GM18907 (cell line): ENCODE measurements around the gene GLIPR2.
"Not testable (repeated sequence)": the region's sequence is repeated elsewhere in the genome, so short reads cannot be mapped to it uniquely, and the experiment has no call there.

Experiments used
- ATAC-seq: cut with Tn5 transposase; IDR thresholded peaks from one replicate; pipeline ENCODE4 v1.9.1; 2021; ENCODE audit warnings: mild to moderate bottlenecking, moderate library complexity; ENCODE audit not compliant: unreplicated experiment

GLIPR2 gene

DNA sequence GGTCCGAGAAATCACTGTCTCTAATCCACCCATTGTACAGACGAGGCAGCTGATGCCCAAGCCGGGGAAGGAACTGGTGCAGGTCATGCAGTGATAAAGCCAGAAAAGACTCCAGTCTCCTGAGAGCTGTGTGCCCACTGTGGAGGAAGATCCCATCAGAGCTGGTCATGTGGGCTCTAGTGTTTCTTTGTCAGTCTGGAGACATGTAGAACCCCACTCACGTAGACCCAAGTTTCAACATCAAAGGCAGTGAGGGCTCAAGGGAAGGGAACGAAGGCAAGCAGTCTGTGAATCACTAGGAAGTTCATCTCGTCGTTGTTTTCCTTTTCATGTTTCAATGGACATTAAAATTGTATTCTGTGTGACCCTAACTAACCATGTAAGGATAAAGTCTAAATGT, 14.6 kb upstream of the GLIPR2 start:
- ATAC-seq = no peak

DNA sequence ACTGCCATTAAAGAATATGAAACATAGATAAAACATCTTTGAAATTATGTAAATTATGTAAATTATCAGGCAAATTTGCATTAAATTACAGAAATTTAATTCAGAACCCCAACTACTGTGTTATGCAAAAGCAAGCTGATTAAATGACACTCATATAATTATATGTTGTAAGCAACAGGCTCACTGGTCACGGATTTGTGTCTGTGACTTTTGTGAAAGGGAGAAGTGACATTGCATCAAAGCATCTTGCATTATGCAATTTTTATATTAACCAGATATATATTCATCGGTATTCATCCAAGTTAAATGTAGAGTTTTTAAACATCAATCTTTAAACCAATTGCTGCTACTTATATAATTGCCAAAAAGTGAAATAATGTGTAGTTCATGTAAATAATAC, 13.0 kb upstream of the GLIPR2 start:
- ATAC-seq = no peak

DNA sequence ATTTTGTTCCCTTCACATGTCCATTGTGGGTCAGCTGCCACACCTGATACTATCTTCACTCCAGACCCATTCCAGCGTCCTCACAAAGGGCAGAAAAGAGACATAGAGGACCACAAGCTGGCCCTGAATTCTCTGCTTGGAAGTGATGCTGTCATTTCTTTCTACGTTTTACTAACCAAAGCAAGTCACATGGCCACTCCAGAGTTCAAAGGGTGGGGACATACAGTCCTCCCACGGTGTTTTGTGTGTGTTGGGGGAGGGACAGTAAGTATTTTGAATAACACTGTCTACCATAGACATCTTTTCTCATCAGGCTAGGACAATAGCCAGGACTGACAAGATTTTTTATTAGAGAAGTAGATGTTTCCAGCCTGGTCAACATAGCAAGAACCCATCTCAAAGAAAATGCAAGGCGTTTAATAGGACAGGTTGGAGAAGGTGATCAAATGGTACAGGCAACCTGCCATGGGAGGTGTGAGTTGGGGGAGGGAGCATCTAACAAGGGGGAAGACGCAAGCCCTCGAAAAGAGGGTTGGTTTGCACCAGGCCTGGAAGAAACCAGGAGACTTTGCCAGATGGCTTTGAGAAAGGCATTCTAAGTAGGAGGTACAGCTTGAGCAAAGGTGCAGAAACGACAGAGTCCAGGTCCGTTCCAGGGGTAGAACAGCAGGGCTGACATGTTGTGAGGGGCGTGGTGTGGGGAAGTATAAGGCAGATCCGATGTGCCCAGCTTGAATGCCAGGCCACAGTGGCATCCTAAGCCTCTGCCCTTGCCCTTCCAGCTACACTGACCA, 11.3 kb upstream of the GLIPR2 start:
- ATAC-seq = no peak

DNA sequence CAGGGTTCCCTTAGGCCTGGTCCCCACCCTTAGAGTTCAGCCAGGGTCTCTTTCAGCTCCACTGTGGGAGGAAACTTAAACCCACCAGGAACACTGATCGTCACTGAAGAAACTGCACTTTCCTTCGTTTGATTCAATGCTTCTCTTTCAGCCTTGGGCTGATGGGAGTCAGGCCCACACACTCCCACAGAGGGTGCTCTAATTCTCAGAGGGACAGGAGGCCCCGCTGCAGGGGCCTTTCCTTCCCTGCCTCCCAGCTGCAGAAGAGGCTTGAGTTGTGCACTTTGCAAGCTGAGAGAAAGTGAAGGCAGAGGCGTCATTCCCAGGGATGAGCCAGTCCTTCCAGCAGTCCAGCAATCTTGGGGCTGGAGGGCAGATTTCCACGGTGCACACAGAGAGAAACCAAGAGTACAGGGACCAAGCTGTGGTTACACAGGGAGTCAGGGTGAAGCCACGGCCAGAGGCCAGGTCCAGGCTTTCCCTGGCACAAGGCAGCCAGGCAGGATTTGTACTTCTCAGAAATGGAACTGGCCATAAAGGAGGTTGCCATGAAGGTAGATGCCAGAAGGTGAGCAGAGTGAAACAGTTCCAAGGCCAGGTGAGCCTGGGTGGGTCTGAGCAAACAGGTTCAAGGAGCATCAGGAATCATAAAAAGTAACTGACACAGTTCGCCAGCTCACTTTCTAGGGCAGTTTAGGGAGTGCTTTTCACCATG, 10.4 kb upstream of the GLIPR2 start:
- no peak for ATAC-seq

DNA sequence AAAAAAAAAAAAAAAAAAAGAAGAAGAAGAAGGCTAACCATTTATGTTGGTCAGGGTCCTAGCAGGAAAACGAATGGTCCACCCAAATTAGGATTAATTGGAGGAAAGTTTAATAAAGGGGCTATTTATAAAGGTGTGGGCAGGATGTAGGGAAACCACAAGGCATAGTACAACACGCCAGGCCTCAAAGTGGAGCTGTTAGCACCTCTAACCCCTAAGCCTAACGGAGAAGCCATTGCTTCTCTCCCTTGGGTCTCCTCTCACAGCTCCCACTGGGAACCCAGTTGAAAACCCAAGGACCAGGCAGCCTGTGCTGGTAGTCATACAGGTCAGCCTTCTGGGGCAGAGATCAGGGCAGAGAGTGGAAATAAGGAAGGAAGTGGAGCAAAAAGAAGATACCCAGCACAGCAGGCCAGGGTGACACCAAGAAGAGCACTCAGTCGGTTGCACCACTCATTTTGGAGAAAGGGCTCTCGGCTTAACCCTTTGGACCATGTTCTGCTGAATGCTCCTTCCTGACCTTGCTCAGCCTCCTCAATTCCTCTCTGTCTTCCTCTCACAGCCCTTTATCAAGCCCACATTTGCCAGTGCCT, 8.8 kb upstream of the GLIPR2 start:
- ATAC-seq = no peak

DNA sequence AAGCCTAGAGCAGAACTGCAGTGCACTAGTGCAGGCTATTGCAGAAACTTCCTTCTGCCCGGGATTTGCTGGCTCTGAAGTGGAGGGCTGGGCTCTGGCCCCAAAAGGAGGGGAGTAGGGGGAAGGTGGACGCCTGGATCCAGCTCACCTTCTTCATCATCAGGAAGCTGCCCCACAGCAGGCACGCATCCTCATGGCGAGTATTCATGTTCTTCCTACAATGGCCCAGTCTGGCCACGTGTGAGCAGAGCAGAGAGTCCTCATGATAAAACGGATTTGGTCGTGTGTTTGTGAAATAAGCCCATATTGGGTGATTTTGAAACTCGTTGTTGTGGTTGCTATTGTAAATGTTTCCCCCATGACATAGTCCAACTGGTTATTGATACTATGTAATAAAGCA, 8.2 kb upstream of the GLIPR2 start:
- ATAC-seq = no peak

DNA sequence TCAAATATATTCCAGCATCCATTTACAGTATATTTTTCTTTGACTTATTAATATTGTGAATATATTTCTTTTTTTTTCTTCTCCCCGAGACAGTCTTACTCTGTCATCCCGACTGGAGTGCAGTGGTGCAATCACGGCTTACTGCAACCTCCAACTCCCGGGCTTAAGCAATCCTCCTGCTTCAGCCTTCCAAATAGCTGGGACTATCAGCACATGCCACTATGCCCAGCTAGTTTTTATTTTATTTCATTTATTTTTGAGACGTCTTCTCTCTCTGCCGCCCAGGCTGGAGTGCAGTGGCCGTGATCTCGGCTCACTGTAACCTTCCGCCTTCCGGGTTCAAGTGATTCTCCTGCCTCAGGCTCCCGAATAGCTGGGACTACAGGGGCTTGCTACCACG, 7.4 kb upstream of the GLIPR2 start:
- ATAC-seq = no peak

DNA sequence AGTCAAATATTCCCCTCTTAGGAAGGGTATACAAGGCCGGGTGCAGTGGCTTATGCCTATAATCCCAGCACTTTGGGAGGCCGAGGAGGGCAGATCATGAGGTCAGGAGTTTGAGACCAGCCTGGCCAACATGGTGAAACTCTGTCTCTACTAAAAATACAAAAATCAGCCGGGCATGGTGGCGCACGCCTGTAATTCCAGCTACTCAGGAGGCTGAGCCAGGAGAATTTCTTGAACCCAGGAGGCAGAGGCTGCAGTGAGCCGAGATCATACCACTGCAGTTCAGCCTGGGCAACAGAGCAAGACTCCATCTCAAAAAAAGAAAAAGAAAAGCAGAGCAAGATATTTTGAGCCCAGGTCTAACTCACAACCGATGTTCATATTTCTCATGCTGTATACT, 4.9 kb upstream of the GLIPR2 start:
- ATAC-seq = not testable (repeated sequence)

DNA sequence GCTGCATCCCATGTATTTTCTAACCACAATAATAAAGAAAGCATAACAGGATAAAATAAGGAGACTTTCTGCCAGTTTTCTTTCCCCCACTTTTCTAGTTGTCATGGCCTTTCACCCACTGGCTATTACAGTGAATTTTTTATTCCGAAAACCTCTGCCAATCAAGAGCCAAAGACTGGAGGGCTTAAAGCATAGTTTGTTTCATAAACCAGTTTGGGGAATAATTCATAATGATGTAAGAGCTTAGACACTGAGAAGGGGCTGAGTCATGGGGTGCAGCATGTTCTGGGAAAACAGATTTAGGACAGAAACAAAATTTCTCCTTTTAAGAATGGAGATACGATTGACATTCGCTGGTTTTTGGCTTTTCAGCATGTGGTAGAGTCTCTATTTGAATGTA, 4.4 kb upstream of the GLIPR2 start:
- ATAC-seq = no peak

DNA sequence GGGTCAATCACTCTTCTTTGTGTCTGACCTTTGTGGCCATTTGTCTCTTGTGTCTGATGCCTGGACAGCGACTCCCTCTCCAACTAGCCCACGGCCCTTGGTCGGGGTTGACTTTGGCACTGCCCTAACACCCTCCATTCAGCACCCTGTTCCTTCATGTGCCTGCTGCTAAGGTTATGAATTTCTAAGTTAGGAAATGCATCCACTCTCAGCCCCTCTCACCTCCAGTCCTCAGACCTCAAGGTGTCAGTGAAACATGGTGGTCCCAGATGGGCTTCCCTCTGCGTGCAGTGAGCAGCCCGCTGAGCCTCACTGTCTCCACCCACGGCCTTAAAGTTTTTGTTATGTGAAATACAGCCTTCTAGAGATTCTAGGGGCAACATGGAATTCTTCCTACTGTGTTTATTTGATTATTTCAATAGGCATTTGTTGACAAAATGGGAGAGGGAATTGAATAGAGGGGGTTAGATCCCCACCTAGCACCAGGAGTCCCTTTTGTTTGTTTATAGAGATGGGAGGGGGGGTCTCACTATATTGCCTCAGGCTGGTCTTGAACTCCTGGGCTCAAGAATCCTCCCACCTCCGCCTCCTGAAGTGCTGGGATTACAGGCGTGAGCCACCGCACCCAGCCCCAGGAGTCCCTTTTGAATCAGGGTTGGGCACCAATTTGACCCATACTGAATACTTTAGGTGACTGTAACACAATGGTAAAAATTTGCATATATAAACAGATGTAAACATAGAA, 1.6 kb upstream of the GLIPR2 start:
- ATAC-seq = no peak

DNA sequence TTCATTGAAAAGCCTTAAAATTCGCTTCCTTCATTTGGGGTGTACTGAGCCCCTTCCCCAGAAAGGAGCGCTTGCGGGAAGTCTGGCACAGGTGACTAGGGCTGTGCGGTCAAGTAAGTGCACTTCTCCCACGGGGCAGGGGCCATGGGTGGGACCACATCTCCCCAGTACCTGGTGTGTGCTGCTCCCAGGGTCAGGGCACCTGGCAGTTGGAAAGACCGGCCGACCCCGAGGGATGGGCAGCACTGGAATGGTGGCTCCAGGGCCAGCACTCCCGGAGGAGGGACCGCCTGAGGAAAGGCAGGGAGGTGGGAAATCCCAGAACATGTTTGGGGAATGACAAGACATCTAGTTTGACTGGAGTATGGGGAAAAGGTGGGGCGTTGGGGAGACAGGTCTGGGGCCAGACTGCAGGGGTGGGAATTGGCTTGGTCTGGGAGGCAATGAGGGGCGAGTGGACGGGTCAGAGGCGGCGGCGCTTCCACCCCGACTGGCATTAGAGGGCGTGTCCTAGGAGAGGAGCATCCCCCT, 727 bp upstream of the GLIPR2 start:
- ATAC-seq = no peak

DNA sequence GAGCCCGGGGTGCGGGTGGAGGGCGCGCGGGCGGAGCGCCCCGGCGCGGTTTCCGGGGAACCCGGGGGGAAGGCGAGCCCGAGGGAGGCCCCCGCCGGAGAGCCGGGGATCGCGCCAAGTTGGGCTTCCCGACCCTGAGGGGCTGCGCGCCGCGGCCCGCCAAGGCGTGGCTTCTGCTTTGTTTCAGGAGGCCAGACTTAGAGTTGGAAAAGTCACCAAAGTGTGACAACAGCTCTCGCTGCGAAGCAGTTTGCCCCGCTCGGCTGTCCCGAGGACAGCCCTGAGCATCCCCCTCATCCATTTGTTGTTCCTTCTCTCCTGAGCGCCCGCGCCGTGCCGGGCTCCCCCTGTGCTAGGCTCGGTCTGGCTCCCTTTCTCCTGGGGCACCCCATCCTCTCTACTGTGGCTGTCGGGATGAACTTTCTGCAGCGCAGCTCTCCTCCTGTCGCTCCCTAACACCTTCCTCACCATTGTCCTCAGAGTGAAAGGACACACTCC, 410 bp downstream of the GLIPR2 start:
- ATAC-seq = peak; percentile 16

DNA sequence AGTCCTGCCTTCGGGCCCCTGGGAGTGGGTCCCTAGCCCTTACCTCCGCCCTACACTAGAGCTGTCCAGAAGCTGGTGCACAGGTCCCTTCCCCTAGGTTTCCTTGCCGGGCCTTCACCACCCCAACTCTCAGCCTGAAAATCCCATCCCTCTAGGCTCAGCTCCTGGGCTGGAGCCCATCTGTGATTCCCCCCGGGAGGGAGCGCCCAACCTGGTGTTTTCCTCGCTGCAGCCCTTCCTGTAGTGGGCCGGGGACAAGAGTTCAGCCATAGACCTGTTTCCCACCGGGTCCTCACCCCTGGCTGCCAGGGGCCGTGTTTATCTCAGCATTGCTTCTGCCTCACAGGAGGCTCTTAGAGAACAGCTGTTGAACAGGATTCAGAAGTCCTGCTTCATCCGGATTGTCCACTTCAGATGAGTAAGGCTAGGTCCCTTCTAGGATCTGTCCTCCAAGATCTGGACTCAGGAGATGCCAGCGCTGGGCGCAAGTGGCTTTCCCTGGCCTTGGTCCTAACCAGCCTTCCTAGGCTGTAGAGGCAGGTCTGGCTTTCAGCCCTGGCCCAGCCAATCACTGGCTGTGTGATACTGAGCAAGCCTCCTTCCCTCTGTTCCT, 965 bp downstream of the GLIPR2 start:
- no peak for ATAC-seq

DNA sequence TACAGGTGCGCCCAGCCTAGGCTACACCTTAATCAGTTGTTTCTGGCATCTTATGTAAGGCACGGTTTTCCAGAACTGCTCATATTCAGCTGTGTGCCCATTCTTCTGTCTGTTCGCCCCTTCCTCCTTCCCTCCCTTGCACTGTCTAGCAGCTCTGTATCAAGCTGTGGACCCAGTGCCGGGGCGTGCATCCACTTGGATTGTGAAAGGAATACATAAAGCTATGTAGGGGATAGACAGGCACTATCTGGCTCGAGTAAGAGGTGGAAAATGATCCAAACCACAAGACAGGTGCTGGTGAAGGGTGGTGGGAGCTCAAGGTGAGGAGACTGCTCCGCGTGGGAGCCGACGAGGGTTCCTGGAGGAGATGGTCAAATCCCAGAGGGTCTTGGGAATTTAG, 2.0 kb downstream of the GLIPR2 start:
- ATAC-seq = no peak

DNA sequence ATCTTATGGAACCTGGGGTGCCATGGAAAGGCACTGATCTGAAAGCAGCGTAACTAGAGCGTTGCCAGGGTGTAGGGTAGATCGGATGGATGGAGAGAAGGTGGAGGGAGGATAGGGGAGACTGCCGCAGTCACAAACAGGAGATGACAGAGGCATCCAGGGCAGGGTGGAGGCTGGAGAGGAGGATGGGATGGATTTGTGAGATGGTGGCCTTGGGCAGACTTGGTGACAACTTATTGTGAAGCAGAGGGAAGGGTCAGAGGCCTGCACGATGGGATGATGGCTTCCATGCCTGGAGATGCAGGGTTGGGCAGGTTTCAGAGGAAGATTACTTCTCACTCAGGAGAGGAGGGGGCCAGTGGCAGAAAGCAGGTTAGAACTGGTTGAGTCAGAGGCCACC, 2.4 kb downstream of the GLIPR2 start:
- ATAC-seq = no peak

DNA sequence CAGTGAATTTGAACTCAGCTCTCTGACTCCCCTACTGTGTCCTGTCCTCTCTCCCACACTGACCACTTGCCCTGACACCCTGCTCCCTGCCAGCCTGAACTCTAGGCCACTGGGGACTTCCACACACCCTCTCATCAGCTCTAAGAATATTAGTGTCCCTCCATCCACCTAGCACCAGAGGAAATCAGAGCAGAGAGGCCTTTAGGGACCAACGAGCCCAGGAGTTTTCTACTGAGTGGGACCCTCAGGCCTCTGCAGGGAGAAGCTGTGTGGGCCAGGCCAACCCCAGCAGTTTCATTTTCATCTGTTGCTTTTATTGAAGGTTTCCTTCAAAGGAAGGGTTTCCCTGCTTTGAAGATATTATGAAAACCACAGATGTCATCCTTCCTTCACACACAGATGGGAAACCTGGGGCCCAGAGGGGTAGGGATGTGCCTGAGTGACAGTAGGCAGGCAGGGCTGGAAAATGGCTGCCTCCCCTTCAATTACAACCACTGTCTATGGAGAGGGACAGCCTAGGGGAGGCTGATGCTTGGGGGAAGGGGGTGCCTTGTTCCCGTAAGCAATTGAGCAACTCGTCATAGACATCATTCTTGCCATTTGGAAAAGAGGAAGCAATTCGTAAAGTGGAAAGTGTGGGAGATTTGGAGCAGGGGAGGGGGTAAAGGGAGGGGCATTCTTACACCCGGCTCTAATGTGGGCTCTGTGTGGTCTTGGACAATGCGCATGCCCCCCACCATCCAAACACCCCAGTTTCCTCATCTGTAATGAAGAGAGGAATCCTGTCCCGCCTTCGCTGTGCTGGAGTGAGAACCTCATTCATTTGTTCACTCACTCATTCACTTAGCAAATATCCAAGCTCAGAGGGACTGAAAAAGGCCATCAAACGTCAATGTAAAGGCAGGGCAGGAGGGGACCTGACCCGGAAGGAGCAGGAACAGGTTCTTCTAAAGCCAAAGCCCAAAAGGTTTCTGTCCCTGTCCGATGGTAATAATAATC, 3.9 kb downstream of the GLIPR2 start:
- no peak for ATAC-seq

DNA sequence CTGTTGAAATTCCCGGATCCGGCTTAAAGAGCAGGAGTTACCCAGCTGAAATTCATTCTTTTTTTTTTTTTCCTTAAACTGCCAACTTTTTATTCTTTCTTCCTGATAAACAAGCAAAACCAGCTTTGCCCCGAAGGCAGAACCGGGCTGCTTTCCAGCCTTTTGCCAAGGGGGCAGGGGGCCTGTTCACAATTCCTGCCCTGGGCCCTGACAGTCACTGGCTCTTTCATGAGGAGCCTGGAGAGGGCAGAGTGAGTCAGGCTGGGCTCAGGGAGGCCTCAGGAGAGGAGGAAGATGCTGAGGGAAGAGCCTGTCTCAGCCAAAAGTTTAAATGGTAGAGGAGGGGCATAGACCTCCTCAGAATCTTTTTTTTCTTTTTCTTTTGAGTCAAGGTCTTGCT, 4.8 kb downstream of the GLIPR2 start:
- no peak for ATAC-seq

DNA sequence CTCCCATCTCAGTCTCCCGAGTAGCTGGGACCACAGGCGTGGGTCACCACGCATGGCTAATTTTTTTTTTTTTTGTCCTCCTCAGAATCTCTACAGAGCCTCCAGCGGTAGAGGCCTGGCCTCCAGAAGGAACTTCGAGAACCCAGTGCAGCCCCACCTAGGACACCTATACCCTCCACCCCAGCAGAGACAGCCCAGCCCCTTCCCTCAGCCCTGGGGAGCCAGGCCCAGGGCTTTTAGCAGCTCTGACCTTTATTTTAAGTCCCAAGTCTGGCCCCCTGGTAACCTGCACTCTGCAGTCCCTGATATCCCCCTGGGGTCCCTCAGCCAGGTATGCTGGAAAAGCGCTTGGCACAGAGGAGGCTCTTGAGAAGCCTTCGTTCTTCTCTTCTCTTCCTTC, 5.2 kb downstream of the GLIPR2 start:
- no peak for ATAC-seq

DNA sequence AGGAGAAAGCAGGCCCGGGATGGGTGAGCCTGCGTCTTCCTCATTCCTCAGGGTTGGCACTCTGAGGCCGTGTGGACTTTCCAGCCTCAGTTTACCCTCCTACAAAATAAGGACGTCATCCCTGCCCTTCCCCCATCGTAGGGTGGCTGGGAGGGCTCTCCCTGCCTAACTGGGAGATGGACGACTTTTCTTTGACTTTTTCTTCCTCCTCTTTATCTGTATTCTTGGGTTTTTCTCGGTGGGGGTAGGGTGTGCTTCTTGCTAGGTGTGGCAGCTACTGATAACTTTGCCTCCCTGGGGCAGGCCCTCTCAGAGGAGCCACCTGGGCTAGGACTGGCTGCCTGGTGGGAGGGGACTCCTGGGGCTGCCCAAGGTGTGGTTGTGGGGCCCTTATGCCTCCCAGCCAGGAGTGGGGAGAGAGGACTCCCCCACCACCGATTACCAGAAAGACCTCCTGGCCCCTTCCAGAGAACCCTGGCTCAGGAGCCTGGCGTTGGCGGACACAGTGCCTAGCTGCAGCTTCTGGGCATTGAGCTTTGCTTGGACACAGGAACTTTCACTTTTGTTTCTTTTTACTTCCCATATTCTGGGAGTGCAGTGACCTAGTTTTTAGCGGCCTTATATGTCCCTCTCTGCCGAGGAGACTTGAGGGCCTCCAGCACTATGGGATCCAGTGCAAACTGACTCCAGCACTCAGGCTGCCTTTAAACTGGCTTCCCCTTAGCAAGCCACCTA, 6.1 kb downstream of the GLIPR2 start:
- ATAC-seq = no peak
